Measurements from ENCODE around the gene FAF2. TPM values are rescaled to one million over a fixed set of nuclear protein-coding genes. Genes with fewer than 3 reads are reported as not detected.

FAF2 gene
- total RNA-seq, 3 donors from 2014 or later = 33.1 to 36.1 (median 33.4) TPM

DNA sequence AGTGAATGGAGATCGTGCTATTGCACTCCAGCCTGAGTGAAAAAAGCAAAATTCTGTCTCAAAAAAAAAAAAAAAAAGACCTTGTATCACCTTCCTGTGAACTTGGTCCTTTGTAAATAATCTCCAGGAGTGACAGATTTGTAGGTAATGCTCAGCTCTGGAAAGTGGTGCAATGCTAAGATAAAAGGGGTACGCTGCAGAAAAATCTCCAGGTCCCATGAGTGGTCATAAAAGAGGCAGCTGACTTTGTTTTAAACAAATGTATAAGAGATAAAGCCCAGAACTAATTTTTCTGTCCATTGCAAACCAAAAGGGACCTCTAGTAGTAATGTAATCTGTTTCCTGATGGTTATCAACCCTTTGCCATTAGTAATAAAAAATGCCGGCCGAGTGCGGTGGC, 55.3 kb downstream of the FAF2 start:
- H3K9me3 ChIP-seq = no peaks in the 10 kb centered on the region
- ATAC-seq = no peak
- no peak overlapping the region for H3K4me3 ChIP-seq
- intact Hi-C loops (cut with DNase I, micrococcal nuclease) = no loop called here
- TF ChIP-seq, protein P1, sequence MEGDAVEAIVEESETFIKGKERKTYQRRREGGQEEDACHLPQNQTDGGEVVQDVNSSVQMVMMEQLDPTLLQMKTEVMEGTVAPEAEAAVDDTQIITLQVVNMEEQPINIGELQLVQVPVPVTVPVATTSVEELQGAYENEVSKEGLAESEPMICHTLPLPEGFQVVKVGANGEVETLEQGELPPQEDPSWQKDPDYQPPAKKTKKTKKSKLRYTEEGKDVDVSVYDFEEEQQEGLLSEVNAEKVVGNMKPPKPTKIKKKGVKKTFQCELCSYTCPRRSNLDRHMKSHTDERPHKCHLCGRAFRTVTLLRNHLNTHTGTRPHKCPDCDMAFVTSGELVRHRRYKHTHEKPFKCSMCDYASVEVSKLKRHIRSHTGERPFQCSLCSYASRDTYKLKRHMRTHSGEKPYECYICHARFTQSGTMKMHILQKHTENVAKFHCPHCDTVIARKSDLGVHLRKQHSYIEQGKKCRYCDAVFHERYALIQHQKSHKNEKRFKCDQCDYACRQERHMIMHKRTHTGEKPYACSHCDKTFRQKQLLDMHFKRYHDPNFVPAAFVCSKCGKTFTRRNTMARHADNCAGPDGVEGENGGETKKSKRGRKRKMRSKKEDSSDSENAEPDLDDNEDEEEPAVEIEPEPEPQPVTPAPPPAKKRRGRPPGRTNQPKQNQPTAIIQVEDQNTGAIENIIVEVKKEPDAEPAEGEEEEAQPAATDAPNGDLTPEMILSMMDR (IDR thresholded peaks at IDR 0.05) = no peak
- H3K36me3 ChIP-seq (ENCODE audit: low read depth) = peaks cover 3% of the 10 kb centered on the region
- no peaks in the 10 kb centered on the region for H3K4me1 ChIP-seq (ENCODE audit: low read depth)
- no peak for DNase-seq

- Histone ChIP-seq H3K9me3 (no peaks in the 10 kb centered on the region), H3K36me3 (ENCODE audit: low read depth) (peaks cover 3% of the 10 kb centered on the region), H3K4me3 (no peak overlapping the region), H3K4me1 (ENCODE audit: low read depth) (no peaks in the 10 kb centered on the region)
- intact Hi-C loops (cut with DNase I, micrococcal nuclease) = no loop called here
- TF ChIP-seq, protein P1 (IDR thresholded peaks at IDR 0.05) = no peak
- DNase-seq (no peak), ATAC-seq (no peak)
Measured at GRCh38 chr5:176507911-176508310, 59.7 kb downstream of the FAF2 start.

- H3K9me3 ChIP-seq = no peaks in the 10 kb centered on the region
- no peak overlapping the region for H3K4me3 ChIP-seq
- DNase-seq (no peak), ATAC-seq (no peak)
- TF ChIP-seq, protein P1 (IDR thresholded peaks at IDR 0.05) = no peak
- H3K4me1 ChIP-seq (ENCODE audit: low read depth) = no peaks in the 10 kb centered on the region
- H3K36me3 ChIP-seq (ENCODE audit: low read depth) = peaks cover 3% of the 10 kb centered on the region
- intact Hi-C loops (cut with DNase I, micrococcal nuclease) = no loop called here
Measured at GRCh38 chr5:176508603-176509002, 60.4 kb downstream of the FAF2 start.

GRCh38 chr5:176513788-176514187, 65.6 kb downstream of the FAF2 start:
- ATAC-seq (no peak), DNase-seq (no peak)
- TF ChIP-seq, protein P1 (IDR thresholded peaks at IDR 0.05) = no peak
- intact Hi-C loops (cut with DNase I, micrococcal nuclease) = no loop called here
- Histone ChIP-seq H3K4me1 (ENCODE audit: low read depth) (no peaks in the 10 kb centered on the region), H3K9me3 (no peaks in the 10 kb centered on the region), H3K36me3 (ENCODE audit: low read depth) (no peaks in the 10 kb centered on the region), H3K4me3 (no peak overlapping the region)

DNA sequence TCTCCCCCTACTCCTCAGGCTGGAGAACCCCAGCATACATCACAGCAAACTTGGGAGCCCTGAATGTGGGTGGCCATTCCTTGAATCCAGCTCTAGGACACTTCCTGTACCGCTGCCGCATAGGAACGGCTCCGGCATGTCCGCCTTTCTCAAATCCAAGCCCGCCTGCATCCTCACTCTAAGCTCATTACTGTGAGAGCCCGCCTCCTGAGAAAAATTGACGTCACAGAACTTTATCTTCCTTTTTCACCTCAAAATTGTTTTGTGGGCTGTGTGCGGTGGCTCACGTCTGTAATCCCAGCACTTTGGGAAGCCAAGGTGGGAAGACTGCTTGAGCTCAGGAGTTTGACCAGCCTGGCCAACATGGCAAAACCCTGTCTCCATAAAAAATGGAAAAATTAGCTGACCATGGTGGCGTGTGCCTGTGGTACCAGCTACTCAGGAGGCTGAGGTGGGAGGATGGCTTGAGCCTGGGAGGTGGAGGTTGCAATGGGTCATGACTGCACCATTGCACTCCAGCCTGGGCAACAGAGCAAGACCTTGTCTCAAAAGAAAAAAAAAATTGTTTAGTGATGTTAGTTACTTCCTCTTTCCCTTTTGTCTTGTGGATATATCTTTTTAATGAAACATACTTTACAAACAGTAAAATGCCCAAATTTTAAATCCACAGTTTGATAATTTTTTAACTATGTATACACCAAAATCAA, 66.2 kb downstream of the FAF2 start:
- no peaks in the 10 kb centered on the region for H3K9me3 ChIP-seq
- TF ChIP-seq, protein P1 (IDR thresholded peaks at IDR 0.05) = no peak
- H3K36me3 ChIP-seq (ENCODE audit: low read depth) = no peaks in the 10 kb centered on the region
- no peak overlapping the region for H3K4me3 ChIP-seq
- ATAC-seq (no peak), DNase-seq (no peak)
- no peaks in the 10 kb centered on the region for H3K4me1 ChIP-seq (ENCODE audit: low read depth)
- intact Hi-C loops (cut with DNase I, micrococcal nuclease) = no loop called here
